GM19463 (cell line): ENCODE data around the gene PRG3.

Source experiments
- ATAC-seq: cut with Tn5 transposase; IDR thresholded peaks from one replicate; pipeline ENCODE4 v1.9.1; 2021; ENCODE audit warnings: mild to moderate bottlenecking, moderate library complexity; ENCODE audit not compliant: unreplicated experiment

The PRG3 gene

DNA sequence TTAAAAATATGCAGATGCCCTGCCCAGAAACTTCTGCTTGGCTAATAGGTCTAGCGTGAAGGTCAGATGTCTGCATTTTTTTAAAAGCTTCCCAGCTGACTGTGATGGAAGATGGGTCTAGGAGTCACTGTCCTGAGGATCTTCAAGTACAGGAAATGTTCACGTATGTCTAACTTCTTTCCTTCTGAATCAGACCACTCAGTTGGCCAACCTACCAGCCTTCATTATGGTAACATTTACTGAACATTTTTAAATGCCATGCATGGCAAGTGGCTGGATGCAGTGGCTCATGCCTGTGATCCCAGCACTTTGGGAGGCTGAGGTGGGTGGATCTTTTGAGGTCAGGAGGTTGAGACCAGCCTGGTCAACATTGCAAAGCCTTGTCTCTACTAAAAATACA is 10.6 kb upstream of the PRG3 start:
- ATAC-seq = no peak

- no peak for ATAC-seq
Measured at GRCh38 chr11:57391111-57391510, 10.2 kb upstream of the PRG3 start.

DNA sequence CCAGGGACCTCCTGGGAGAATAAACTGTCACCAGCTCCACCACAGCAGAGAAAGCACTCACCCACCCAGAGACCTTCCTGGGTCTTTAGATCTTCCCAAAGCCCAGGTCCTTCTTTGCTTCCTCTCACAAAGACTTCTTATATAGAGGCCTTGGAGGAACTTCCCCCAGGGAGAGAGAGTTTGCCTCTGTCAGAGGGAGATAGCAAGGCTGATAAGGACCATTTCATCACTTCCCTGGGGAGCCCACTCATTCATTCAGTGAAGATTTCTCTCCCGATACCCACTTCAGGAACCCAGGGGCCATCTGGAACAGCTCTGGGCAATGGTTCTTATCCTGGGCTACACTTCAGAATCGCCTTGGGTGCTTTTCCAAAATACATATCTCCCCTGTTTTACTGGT is 9.6 kb upstream of the PRG3 start, which contains the start of gene PRG2:
PRG2 (minus strand) TSS at position 116 of the 400 bp plus-strand sequence. CDS start 706 bp downstream, outside the sequence.
- ATAC-seq = no peak

- ATAC-seq = no peak
Measured at GRCh38 chr11:57387289-57388030, 6.5 kb upstream of the PRG3 start.

DNA sequence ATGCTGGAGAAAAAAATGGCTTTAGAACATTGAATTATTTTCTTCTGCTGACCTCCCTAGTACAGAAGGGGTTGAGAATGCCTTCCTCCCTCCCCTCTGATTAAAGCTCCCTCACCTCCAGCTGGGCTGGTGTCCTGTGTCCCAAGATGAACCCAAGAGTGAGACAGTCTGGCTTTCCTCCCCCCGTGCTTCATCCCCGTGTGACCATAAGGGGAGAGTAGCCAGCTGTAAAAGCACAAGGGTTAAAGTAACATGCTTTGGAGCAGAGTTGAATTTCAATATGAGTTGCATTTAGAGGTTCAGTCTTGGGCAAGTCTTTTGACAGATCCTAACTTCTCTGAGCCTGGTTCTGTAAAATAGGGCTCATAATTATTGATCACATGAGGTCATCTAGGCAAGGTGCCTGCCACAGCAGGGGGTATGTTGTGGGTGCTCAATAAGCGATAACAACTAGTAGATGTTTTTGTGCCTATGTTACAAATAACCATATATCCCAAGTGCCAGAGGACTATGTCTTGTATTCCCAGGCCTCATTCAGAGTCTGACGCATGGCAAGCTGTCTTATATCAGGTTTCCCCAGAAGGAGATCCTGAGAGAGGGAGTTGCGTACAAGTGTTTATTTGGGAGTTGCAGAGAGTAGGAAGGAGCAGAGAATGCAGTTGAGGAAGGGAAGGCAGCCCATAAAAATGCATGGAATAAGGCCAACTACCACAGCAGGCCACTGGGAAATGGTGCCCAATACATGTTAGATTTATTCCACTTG is 5.4 kb upstream of the PRG3 start:
- ATAC-seq = no peak

DNA sequence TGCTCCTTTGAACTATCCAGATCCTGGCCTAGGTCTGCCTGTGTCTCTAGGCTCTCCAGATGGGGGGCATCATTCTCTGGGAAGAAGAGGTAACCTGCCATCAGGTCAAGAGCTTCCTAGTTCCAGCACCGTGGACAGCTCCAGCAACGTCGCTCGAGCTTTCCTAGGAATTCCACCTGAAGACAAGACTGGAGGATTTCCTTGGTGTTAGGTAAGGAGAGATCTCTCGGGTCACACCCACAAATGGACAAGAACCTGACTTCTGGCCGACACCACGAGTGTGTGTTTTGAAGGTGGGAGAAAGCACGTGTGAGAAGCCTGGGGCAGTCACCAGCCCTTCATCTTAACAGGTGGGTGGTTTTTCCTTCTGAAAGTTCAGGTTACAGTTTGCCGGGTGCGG is 1.2 kb downstream of the PRG3 start:
- no peak for ATAC-seq

DNA sequence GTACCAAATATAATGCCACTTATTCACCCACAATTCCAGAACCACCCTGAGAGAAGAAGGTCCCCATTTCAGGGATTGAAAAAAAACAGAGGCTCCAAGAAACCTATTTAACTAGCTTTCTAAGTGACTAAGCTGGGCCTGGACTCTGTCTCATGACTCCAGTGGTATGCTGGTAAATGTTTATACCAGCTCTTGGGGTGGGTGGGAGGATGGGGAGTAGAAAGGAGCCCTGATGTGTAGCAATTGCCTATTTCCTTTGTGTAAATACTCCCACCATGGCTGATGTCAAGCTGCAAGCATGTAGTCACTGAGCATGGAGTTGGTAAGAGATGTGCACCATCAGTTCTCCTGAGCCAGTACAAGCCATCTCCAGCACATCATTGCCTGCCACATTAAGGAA is 2.8 kb downstream of the PRG3 start:
- no peak for ATAC-seq

- no peak for ATAC-seq
Measured at GRCh38 chr11:57377107-57377506, 3.8 kb downstream of the PRG3 start.

DNA sequence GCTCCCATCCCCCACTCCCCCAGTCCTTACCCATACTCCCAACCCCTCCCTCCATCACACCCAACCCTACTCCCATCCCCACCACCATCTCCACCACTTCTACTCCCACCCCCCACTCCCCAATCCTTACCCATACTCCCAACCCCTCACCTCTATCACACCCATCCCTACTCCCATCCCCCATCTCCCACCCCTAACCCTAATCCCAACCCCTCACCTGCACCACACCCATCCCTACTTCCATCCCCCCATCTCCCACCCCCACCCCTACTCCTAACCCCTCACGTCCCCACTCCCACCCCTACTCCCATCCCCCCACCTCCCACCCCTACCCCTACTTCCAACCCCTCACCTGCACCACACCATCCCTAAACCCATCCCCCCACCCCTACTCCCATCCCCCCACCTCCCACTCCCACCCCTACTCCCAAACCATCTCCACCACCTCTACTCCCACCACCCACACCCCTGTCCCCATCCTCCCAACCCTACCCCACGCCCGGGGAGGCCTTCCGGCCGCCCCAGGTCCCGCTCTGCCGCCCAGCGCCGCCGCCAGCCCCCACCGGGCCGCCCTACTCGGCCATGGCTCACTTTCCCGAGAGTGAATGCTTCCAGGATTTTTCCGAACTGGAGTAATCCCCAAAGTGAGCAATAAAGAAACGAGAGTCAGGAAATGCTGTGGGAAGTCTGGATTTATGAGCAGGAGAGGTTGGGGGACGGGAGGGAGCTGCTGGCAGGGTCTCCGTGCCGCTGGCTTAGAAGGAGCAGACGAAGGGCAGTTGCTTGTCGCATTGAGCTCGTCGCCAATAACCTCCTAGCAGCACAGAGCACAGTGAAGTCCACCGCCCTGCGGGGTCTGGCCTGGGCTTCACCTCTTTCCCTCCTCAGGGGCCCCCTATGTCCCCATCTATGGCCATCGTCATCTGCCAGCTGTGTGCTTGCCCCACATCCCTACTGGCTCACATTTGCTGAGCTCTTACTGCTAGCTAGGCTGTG is 4.6 kb downstream of the PRG3 start:
- ATAC-seq = no peak

- no peak for ATAC-seq
Measured at GRCh38 chr11:57375490-57375889, 5.5 kb downstream of the PRG3 start.

GRCh38 chr11:57374966-57375365 is 6.0 kb downstream of the PRG3 start:
- no peak for ATAC-seq

- ATAC-seq = no peak
Measured at GRCh38 chr11:57373146-57373545, 7.8 kb downstream of the PRG3 start.

DNA sequence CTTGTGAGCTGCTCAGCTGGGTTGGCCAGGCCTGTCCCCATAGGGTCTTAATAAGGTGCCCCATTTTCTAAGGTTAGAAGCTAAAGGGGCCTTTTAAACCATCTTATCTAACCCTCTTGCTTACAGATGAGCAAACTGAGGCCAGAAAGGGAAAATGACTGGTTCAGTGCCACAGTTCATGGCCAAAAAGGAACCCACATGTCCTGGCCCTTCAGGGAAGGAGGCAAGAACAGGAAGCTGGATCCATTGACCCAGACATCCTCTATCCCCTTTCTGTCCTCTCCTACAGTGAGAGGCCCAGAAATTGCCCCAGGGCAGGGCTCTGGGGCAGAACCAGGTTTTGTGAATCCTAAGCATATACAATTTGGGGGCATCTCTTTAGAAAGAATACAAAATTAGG is 10.0 kb downstream of the PRG3 start:
- ATAC-seq = no peak

DNA sequence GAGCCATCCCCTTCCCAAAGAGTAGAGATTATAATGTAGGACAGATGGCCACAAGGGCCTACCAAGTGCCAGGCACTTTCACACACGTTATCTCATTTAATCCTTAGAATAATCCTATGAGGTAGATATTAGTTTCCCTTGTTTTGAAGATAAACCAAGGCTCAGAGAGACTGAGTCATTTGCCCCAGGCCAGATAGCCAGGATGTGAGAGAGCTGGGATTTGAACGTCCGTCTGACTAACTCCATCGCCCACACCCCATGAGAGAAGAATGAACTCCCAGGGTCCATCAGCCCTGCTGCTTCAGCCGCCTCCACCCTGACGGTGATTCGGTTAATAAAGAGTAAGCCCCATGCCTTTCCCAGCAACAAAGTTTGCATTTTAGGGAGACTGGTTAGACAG is 10.7 kb downstream of the PRG3 start:
- no peak for ATAC-seq

DNA sequence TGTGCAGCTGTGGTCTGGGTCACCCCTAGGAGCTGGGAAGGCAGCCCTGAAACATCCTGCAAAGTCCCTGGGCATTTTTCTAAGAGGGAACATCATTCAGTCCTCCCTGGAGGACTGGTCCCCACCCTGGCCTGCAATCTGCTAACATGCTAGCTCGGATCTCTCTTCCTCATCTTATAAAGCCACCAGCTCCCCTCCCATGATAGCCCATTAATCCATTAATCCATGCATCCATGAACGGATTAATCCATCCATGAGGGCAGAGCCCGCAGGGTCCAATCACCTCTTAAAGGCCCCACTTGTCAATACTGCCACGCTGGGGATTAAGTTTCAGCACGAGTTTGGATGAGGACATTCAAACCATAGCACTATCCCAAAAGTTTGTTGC is 12.1 kb downstream of the PRG3 start:
- no peak for ATAC-seq

DNA sequence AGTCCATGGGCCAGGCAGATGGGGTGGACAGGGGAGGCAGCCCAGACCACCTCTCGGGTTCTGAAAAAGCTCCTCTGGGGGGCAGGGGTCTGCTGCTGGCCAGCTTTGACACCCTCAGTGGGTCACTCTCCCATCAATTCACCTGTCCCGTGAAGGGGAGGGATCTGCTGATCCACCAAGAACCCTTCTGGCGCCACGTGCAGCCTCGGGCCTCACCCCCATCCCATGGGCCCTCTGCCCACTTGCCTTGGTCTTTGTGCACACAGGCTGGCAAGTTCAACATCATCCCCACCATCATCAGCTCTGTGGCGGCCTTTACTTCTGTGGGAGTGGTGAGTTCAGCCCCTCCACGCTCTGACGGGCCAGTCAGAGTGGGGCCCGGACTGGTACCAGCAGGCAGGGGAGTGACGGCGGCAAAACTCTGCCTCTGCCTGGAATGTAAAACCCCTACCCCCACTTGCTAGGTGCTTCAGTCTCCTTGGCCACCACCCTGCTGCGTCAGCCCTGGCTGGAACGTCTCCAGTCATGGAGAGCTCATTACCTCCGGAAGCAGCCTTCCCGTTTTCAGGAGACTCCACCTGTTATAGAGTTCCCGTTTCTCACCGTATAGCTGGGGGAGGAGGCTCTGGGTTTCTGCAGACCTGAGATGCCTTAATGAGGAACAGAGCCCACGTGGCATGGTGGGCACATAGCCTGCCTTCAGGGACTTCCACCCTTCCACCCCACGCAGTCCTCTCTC is 12.7 kb downstream of the PRG3 start:
- ATAC-seq = no peak

GRCh38 chr11:57364851-57365660 is 15.9 kb downstream of the PRG3 start:
- ATAC-seq = no peak

GRCh38 chr11:57363131-57364080 is 17.5 kb downstream of the PRG3 start:
- no peak for ATAC-seq

GRCh38 chr11:57361926-57362325 is 19.0 kb downstream of the PRG3 start:
- no peak for ATAC-seq
